ENCODE measurements around the gene SPPL2B.

DNA sequence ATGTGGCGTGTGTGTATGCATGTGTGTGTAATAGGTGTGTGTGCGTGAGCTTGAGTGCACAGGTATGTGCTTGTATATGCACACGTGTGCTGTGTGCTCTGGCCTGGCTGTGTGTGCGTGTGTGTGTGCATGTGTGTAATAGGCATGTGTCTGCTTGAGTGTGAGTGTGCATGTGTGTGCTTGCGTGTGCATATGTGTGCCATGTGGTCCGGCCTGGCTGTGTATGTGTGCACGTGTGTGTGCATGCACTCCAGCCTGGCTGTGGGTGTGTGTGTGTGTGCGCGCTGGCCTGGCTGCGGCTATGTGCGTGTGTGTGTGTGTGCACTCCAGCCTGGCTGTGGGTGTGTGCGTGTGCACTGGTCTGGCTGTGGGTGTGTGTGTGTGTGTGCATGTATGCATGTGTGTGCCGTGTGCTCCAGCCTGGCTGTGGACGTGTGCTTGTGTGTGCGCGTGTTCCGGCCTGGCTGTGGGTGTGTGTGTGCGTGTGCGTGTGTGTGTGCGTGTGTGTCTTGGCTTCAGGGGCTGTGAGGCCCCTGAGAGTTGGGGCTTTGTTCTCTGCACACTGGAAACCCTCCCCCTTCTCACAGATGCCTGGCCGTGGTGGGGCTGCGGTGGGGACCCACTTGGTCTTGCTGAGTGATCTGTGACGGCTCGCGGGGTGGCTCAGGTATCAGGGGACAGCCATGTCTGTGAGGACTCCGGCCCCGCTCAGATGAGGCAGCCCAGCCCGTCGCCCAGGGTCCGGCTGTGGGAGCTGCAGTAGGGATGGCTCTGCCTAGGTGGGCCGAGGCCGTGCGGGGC is 8.2 kb downstream of the SPPL2B start:
- TF ChIP-seq, protein P1, sequence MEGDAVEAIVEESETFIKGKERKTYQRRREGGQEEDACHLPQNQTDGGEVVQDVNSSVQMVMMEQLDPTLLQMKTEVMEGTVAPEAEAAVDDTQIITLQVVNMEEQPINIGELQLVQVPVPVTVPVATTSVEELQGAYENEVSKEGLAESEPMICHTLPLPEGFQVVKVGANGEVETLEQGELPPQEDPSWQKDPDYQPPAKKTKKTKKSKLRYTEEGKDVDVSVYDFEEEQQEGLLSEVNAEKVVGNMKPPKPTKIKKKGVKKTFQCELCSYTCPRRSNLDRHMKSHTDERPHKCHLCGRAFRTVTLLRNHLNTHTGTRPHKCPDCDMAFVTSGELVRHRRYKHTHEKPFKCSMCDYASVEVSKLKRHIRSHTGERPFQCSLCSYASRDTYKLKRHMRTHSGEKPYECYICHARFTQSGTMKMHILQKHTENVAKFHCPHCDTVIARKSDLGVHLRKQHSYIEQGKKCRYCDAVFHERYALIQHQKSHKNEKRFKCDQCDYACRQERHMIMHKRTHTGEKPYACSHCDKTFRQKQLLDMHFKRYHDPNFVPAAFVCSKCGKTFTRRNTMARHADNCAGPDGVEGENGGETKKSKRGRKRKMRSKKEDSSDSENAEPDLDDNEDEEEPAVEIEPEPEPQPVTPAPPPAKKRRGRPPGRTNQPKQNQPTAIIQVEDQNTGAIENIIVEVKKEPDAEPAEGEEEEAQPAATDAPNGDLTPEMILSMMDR (IDR thresholded peaks at IDR 0.05): no peak
- no peak for TF ChIP-seq POLR2A (IDR thresholded peaks at IDR 0.05)

Data from body of pancreas (tissue), 4 donors.